Endothelial cell of umbilical vein (primary cell): ENCODE results near the gene CYFIP2. TPM values are rescaled to one million over a fixed set of nuclear protein-coding genes. Genes with fewer than 3 reads are reported as not detected.

Source experiments
- BruUV-seq: library from RNA; stranded (reverse); fragments of 400-500 nt; replicated peaks from 2 replicates; lab custom pipeline; 2021; lab: Mats Ljungman, UMichigan
- CTCF ChIA-PET: fragments of 300-600, 350-600 bp; sonication (Branson Sonifier 250); formaldehyde crosslinking; loops from one replicate; lab custom pipeline; 2021; ENCODE audit warnings: antibody characterized with exemption, inconsistent platforms; lab: Charles Lee
- POLR2A ChIA-PET: fragments of 300-600, 350-600 bp; sonication (Branson Sonifier 250); formaldehyde crosslinking; loops from one replicate; lab custom pipeline; 2021; ENCODE audit warnings: antibody characterized with exemption, inconsistent platforms; lab: Charles Lee
- DNase-seq: peaks from one replicate; pipeline ENCODE4 v3.0.0-alpha.2; 2011; ENCODE audit warnings: low read depth, low spot score
- FAIRE-seq: peaks from 2 replicates; lab custom pipeline; 2011; peaks lifted over from hg19 to GRCh38; lab: Jason Lieb, UNC
- H2AFZ ChIP-seq: 2 replicates; pipeline ENCODE4 v1.6.0; 2012; ENCODE audit warnings: low read depth, low read length, control low read depth, inconsistent platforms
- H3K27ac ChIP-seq: 2 replicates; pipeline ENCODE4 v1.5.1; 2011; ENCODE audit warnings: low read depth, mild to moderate bottlenecking, control low read depth, low read length, moderate library complexity; ENCODE audit not compliant: insufficient read depth
- H3K27me3 ChIP-seq, 2 experiments: 2 replicates each; pipeline versions ENCODE4 v1.6.0 to v1.6.1; 2011; ENCODE audit warnings: low read length in 2 of 2, mixed read lengths in 1 of 2; ENCODE audit not compliant: control insufficient read depth in 2 of 2, insufficient read depth in 2 of 2
- H3K36me3 ChIP-seq, 2 experiments: 2 replicates in 1 of 2; 3 replicates in 1 of 2; pipeline ENCODE4 v1.5.1; 2011; ENCODE audit warnings: low read length in 2 of 2, mild to moderate bottlenecking in 1 of 2, moderate library complexity in 1 of 2; ENCODE audit not compliant: control insufficient read depth in 2 of 2, insufficient read depth in 2 of 2; ENCODE audit errors: extremely low read depth in 1 of 2
- H3K4me1 ChIP-seq: 3 replicates; pipeline ENCODE4 v1.5.1; 2011; ENCODE audit warnings: mild to moderate bottlenecking, low read length; ENCODE audit not compliant: control insufficient read depth, insufficient read depth; ENCODE audit errors: extremely low read depth
- H3K4me2 ChIP-seq: 2 replicates; pipeline ENCODE4 v1.6.1; 2011; ENCODE audit warnings: low read length, control low read depth, mixed read lengths; ENCODE audit not compliant: insufficient read depth
- H3K4me3 ChIP-seq, 3 experiments: fragments of 200-600 bp in 1 of 3; sonication (generic), shearing (Covaris generic) in 1 of 3; replicated peaks in 1 of 3; 2 replicates each; pipeline ENCODE4 v1.5.1; 2011 to 2016; ENCODE audit warnings: control low read depth in 3 of 3, low read length in 3 of 3, mild to moderate bottlenecking in 2 of 3, inconsistent platforms in 1 of 3, low read depth in 1 of 3, moderate library complexity in 1 of 3; ENCODE audit not compliant: insufficient read depth in 1 of 3
- H3K79me2 ChIP-seq: 2 replicates; pipeline ENCODE4 v1.6.0; 2012; ENCODE audit warnings: low read length, inconsistent platforms; ENCODE audit not compliant: control insufficient read depth, insufficient read depth
- H3K9ac ChIP-seq: replicated peaks from 2 replicates; pipeline ENCODE3; 2011; ENCODE audit warnings: low read length, control low read depth; ENCODE audit not compliant: insufficient read depth; ENCODE audit errors: extremely low read depth
- H3K9me1 ChIP-seq: replicated peaks from 3 replicates; pipeline ENCODE4 v1.6.0; 2011; ENCODE audit warnings: mild to moderate bottlenecking, low read length; ENCODE audit not compliant: control insufficient read depth, insufficient read depth; ENCODE audit errors: extremely low read depth
- H3K9me3 ChIP-seq: replicated peaks from 2 replicates; pipeline ENCODE4 v1.5.1; 2012; ENCODE audit warnings: low read length, inconsistent platforms; ENCODE audit not compliant: control insufficient read depth, insufficient read depth
- H4K20me1 ChIP-seq: replicated peaks from 2 replicates; pipeline ENCODE3; 2011; ENCODE audit warnings: mild to moderate bottlenecking, low read length; ENCODE audit not compliant: control insufficient read depth, insufficient read depth; ENCODE audit errors: extremely low read depth
- CTCF ChIP-seq, 2 donors: IDR thresholded peaks; 1 replicate in 1 of 2; 2 replicates in 1 of 2; pipeline ENCODE4 v1.5.1; 2011; ENCODE audit warnings: low read length in 2 of 2, mild to moderate bottlenecking in 2 of 2, moderate library complexity in 2 of 2, control low read depth in 1 of 2, inconsistent platforms in 1 of 2, low read depth in 1 of 2; ENCODE audit not compliant: insufficient read depth in 1 of 2; ENCODE audit errors: extremely low read depth in 1 of 2
- EZH2 ChIP-seq: IDR thresholded peaks from 2 replicates; pipeline ENCODE4 v1.6.1; 2012; ENCODE audit warnings: borderline replicate concordance, low read depth, mild to moderate bottlenecking, moderate library complexity, low read length, inconsistent platforms; ENCODE audit not compliant: severe bottlenecking
- FOS ChIP-seq: IDR thresholded peaks from 2 replicates; pipeline ENCODE4 v1.6.1; 2011; ENCODE audit warnings: mild to moderate bottlenecking, low read length, moderate library complexity, borderline replicate concordance; ENCODE audit not compliant: insufficient read depth
- GATA2 ChIP-seq: IDR thresholded peaks from 2 replicates; pipeline ENCODE4 v1.7.0; 2011; ENCODE audit warnings: low read depth, mild to moderate bottlenecking, moderate library complexity, mixed read lengths, low read length; ENCODE audit not compliant: insufficient read length, insufficient read depth
- JUN ChIP-seq: IDR thresholded peaks from 2 replicates; pipeline ENCODE4 v1.6.1; 2011; ENCODE audit warnings: borderline replicate concordance, low read depth; ENCODE audit not compliant: insufficient read length, insufficient read depth
- MAX ChIP-seq: IDR thresholded peaks from 2 replicates; pipeline ENCODE4 v1.6.1; 2011; ENCODE audit not compliant: insufficient read depth, insufficient read length
- MYC ChIP-seq: IDR thresholded peaks from one replicate; pipeline ENCODE4 v1.6.1; 2011; ENCODE audit warnings: mild to moderate bottlenecking, low read depth, low read length
- POLR2A ChIP-seq: IDR thresholded peaks from 2 replicates; pipeline ENCODE4 v1.6.1; 2012; ENCODE audit warnings: low read depth, mild to moderate bottlenecking, control low read depth, low read length
- POLR2AphosphoS5 ChIP-seq: IDR thresholded peaks from 2 replicates; pipeline ENCODE4 v1.6.1; 2012; ENCODE audit warnings: low read depth, mild to moderate bottlenecking, control low read depth, low read length, moderate library complexity; ENCODE audit not compliant: insufficient read depth
- dilution Hi-C: fragments of 300-500 bp; cut with MboI; formaldehyde crosslinking; loops from one replicate; pipeline ENCODE4 v1.15.0; 2019; ENCODE audit warnings: low sequenced_read_pairs; ENCODE audit not compliant: extremely low pct_ligation_motif_present
- intact Hi-C: fragments of 100-400 bp; cut with micrococcal nuclease; formaldehyde crosslinking; loops from one replicate; pipeline ENCODE4 v1.10.0; 2022
- polyA plus RNA-seq, 4 experiments: library from polyadenylated mRNA; depleted of rRNA in 3 of 4; stranded (reverse) in 3 of 4; unstranded in 1 of 4; fragments of >200 nt; gene quantifications; 2 replicates each; pipeline versions ENCODE4 v1.2.1 to v1.2.3, GENCODE V29; 2011 to 2012; ENCODE audit warnings: missing spikeins in 1 of 4
- total RNA-seq: library from RNA; stranded (reverse); gene quantifications from 2 replicates; pipeline ENCODE4 v1.2.3, GENCODE V29; 2021

The CYFIP2 gene
- total and polyA plus RNA-seq, 2 donors (not counting 3 experiments of a cell fraction or from before 2014, with no cell fraction given): 9.2 to 22.4 TPM

GRCh38 chr5:157400741-157401495, 135.0 kb downstream of the CYFIP2 start:
- no peak overlapping the region for H3K27ac ChIP-seq
- intact Hi-C loops (no loop called here), dilution Hi-C loops (no loop called here)
- H3K4me2 ChIP-seq: no peak overlapping the region
- H4K20me1 ChIP-seq: no peaks in the 10 kb centered on the region
- no peak for DNase-seq
- no peaks in the 10 kb centered on the region for H3K4me1 ChIP-seq
- H3K9me1 ChIP-seq: no peaks in the 10 kb centered on the region
- no peak overlapping the region for H3K4me3 ChIP-seq
- no TSS peak for BruUV-seq
- H3K9me3 ChIP-seq: no peaks in the 10 kb centered on the region
- no peak for TF ChIP-seq POLR2A
- TF ChIP-seq POLR2AphosphoS5: no peak
- TF ChIP-seq MAX: no peak
- TF ChIP-seq CTCF (IDR thresholded peaks at IDR 0.05; ENCODE audit: extremely low read depth in 1 of 2, insufficient read depth in 1 of 2, low read depth in 1 of 2, low read length in 2 of 2): no peak
- no peak for TF ChIP-seq JUN
- TF ChIP-seq EZH2: no peak
- TF ChIP-seq MYC: no peak
- no peak for TF ChIP-seq GATA2
- TF ChIP-seq FOS: no peak
- no peaks in the 10 kb centered on the region for H3K27me3 ChIP-seq
- H3K9ac ChIP-seq: no peak overlapping the region
- POLR2A ChIA-PET: no interaction called here
- FAIRE-seq: no peak
- H2AFZ ChIP-seq: no peak overlapping the region
- CTCF ChIA-PET: interaction anchor here (1.4 kb wide), 1 partner anchor 31 kb away, joined by 4 read pairs; no protein-coding TSS in a partner anchor
- H3K79me2 ChIP-seq: no peaks in the 10 kb centered on the region
- no peaks in the 10 kb centered on the region for H3K36me3 ChIP-seq
